OCI-LY7 (cell line): ENCODE data around the gene KCNK1.

Experiments
- CTCF ChIP-seq: fragments of 200-600 bp; sonication (generic); conservative IDR thresholded peaks from 2 replicates; pipeline ENCODE4 v1.5.1; 2014; ENCODE audit warnings: mild to moderate bottlenecking, antibody characterized with exemption, low read length, moderate library complexity, mixed read lengths
- EZH2phosphoT487 ChIP-seq: fragments of 200-600 bp; sonication (generic); IDR thresholded peaks from 2 replicates; pipeline ENCODE4 v1.6.1; 2018; ENCODE audit warnings: low read depth, borderline replicate concordance, mild to moderate bottlenecking, mixed run types, antibody characterized with exemption, low read length, moderate library complexity, mixed read lengths

GRCh38 chr1:233621923-233622322 lies 8.0 kb downstream of the KCNK1 start:
- TF ChIP-seq CTCF (no peak), EZH2phosphoT487 (no peak)
